Measurements from ENCODE around the gene UBAP1L.

DNA sequence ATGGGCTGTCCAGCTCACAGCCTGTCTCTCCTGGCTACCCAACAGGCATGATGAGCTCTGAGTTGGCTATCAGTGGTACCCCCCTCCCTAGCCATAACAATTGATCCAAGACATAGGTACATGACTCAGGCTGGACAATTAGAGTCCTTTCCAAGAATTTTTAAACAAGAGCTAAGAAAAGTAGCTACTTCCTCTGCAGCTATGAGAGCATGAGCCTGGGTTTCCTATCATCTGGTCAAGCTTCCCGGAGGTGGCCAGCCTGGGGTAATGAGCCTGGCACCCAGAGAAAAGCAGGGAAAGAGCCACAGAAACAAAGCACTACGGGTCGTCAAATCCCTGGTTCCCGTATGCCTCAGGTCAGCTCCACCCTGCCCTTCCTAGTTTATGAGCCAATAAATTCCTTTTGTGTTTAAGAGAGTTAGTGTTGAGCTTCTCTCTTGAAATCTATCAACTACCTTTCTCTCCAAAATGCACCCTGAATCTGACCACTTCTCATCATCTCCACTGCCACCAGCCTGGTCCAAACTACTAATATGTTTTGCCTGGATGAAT is 72.1 kb downstream of the UBAP1L start:
- TF ChIP-seq, protein P1, sequence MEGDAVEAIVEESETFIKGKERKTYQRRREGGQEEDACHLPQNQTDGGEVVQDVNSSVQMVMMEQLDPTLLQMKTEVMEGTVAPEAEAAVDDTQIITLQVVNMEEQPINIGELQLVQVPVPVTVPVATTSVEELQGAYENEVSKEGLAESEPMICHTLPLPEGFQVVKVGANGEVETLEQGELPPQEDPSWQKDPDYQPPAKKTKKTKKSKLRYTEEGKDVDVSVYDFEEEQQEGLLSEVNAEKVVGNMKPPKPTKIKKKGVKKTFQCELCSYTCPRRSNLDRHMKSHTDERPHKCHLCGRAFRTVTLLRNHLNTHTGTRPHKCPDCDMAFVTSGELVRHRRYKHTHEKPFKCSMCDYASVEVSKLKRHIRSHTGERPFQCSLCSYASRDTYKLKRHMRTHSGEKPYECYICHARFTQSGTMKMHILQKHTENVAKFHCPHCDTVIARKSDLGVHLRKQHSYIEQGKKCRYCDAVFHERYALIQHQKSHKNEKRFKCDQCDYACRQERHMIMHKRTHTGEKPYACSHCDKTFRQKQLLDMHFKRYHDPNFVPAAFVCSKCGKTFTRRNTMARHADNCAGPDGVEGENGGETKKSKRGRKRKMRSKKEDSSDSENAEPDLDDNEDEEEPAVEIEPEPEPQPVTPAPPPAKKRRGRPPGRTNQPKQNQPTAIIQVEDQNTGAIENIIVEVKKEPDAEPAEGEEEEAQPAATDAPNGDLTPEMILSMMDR (IDR thresholded peaks at IDR 0.05; ENCODE audit: borderline replicate concordance, extremely low read depth, low read length, poor library complexity, severe bottlenecking): no peak
- no peak for TF ChIP-seq EZH2 (IDR thresholded peaks at IDR 0.05; ENCODE audit: borderline replicate concordance, low read depth, low read length, severe bottlenecking)
